ENCODE results near the gene MYOCD.

The MYOCD gene

GRCh38 chr17:12622726-12623125, 43.0 kb upstream of the MYOCD start:
- Mint-ChIP-seq H3K4me3 (no peak overlapping the region), H3K9me3 (no peaks in the 10 kb centered on the region), H3K36me3 (ENCODE audit: low read depth) (no peaks in the 10 kb centered on the region), H3K4me1 (peaks cover 44% of the 10 kb centered on the region), H3K27me3 (ENCODE audit: low read depth, poor library complexity) (peaks cover 6% of the 10 kb centered on the region), H3K27ac (peak overlapping the region; percentile 0)
- DNase-seq: no peak
- TF ChIP-seq CTCF (IDR thresholded peaks at IDR 0.05): no peak

GRCh38 chr17:12623220-12623848, 42.4 kb upstream of the MYOCD start:
- H3K27me3 Mint-ChIP-seq (ENCODE audit: low read depth, poor library complexity): peaks cover 4% of the 10 kb centered on the region
- peaks cover 44% of the 10 kb centered on the region for H3K4me1 Mint-ChIP-seq
- TF ChIP-seq CTCF (IDR thresholded peaks at IDR 0.05): no peak
- no peak overlapping the region for H3K27ac Mint-ChIP-seq
- no peak overlapping the region for H3K4me3 Mint-ChIP-seq
- no peaks in the 10 kb centered on the region for H3K9me3 Mint-ChIP-seq
- DNase-seq: no peak
- no peaks in the 10 kb centered on the region for H3K36me3 Mint-ChIP-seq (ENCODE audit: low read depth)

- peaks cover 42% of the 10 kb centered on the region for H3K4me1 Mint-ChIP-seq
- TF ChIP-seq CTCF (IDR thresholded peaks at IDR 0.05): no peak
Observed at GRCh38 chr17:12624211-12624610, 41.5 kb upstream of the MYOCD start.

GRCh38 chr17:12625092-12625491, 40.6 kb upstream of the MYOCD start:
- Mint-ChIP-seq H3K4me3 (no peak overlapping the region), H3K4me1 (peaks cover 33% of the 10 kb centered on the region), H3K9me3 (no peaks in the 10 kb centered on the region), H3K27me3 (ENCODE audit: low read depth, poor library complexity) (peaks cover 4% of the 10 kb centered on the region), H3K27ac (no peak overlapping the region), H3K36me3 (ENCODE audit: low read depth) (no peaks in the 10 kb centered on the region)
- no peak for TF ChIP-seq CTCF (IDR thresholded peaks at IDR 0.05)
- DNase-seq: no peak

More at GRCh38 chr17:12624211-12624610, 41.5 kb upstream of the MYOCD start:
- Mint-ChIP-seq H3K27me3 (ENCODE audit: low read depth, poor library complexity) (peaks cover 4% of the 10 kb centered on the region), H3K36me3 (ENCODE audit: low read depth) (no peaks in the 10 kb centered on the region), H3K9me3 (no peaks in the 10 kb centered on the region), H3K4me3 (no peak overlapping the region), H3K27ac (no peak overlapping the region)
- DNase-seq: no peak

GRCh38 chr17:12627177-12627629, 38.5 kb upstream of the MYOCD start:
- no peak overlapping the region for H3K4me3 Mint-ChIP-seq
- H3K4me1 Mint-ChIP-seq: peaks cover 36% of the 10 kb centered on the region
- no peaks in the 10 kb centered on the region for H3K36me3 Mint-ChIP-seq (ENCODE audit: low read depth)
- peak overlapping the region; percentile 40 for H3K27ac Mint-ChIP-seq
- peaks cover 4% of the 10 kb centered on the region for H3K27me3 Mint-ChIP-seq (ENCODE audit: low read depth, poor library complexity)
- no peaks in the 10 kb centered on the region for H3K9me3 Mint-ChIP-seq
- no peak for TF ChIP-seq CTCF (IDR thresholded peaks at IDR 0.05)
- no peak for DNase-seq

GRCh38 chr17:12627781-12628451, 37.8 kb upstream of the MYOCD start:
- Mint-ChIP-seq H3K36me3 (ENCODE audit: low read depth) (no peaks in the 10 kb centered on the region), H3K4me1 (peaks cover 35% of the 10 kb centered on the region), H3K9me3 (no peaks in the 10 kb centered on the region), H3K27me3 (ENCODE audit: low read depth, poor library complexity) (peaks cover 4% of the 10 kb centered on the region), H3K27ac (peak overlapping the region; percentile 40), H3K4me3 (no peak overlapping the region)
- TF ChIP-seq CTCF (IDR thresholded peaks at IDR 0.05): no peak
- DNase-seq: no peak

Data from nephron progenitor cell (in vitro differentiated cells).